Stimulated activated naive B cell treated with anti-CD40 and anti-IgM and Interleukin-4, amounts not matched to agents 10 μg/mL and 1 μg/mL and 100 μg/mL, for 72 hours (primary cell): ENCODE results near the gene E2F6.
"Not testable (repeated sequence)": the region's sequence is repeated elsewhere in the genome, so short reads cannot be mapped to it uniquely, and the experiment has no call there.

Experiments
- ATAC-seq, 2 donors: fragments of 150-1000 bp; cut with Tn5 transposase; replicated peaks; 2 replicates each; pipeline ENCODE4 v1.10.0; 2021; ENCODE audit warnings: moderate library complexity in 1 of 2
- DNase-seq: peaks from one replicate; pipeline ENCODE4 v3.0.0; 2021
- H3K27ac Mint-ChIP-seq: one replicate; pipeline ENCODE4 v1.8.0; 2022; ENCODE audit warnings: mild to moderate bottlenecking, mixed read lengths
- H3K27me3 Mint-ChIP-seq, 2 donors: one replicate each; pipeline ENCODE4 v1.8.0; 2022; ENCODE audit warnings: mixed read lengths in 2 of 2
- H3K36me3 Mint-ChIP-seq, 2 donors: one replicate each; pipeline ENCODE4 v1.8.0; 2022; ENCODE audit warnings: mixed read lengths in 2 of 2, mild to moderate bottlenecking in 1 of 2
- H3K4me1 Mint-ChIP-seq, 2 donors: one replicate each; pipeline ENCODE4 v1.8.0; 2022; ENCODE audit warnings: mixed read lengths in 2 of 2, mild to moderate bottlenecking in 1 of 2
- H3K4me3 Mint-ChIP-seq, 2 donors: one replicate each; pipeline ENCODE4 v1.8.0; 2022; ENCODE audit warnings: mild to moderate bottlenecking in 2 of 2, mixed read lengths in 2 of 2, moderate library complexity in 1 of 2
- H3K9me3 Mint-ChIP-seq, 2 donors: one replicate each; pipeline ENCODE4 v1.8.0; 2022; ENCODE audit warnings: mixed read lengths in 2 of 2, mild to moderate bottlenecking in 1 of 2

E2F6 gene

DNA sequence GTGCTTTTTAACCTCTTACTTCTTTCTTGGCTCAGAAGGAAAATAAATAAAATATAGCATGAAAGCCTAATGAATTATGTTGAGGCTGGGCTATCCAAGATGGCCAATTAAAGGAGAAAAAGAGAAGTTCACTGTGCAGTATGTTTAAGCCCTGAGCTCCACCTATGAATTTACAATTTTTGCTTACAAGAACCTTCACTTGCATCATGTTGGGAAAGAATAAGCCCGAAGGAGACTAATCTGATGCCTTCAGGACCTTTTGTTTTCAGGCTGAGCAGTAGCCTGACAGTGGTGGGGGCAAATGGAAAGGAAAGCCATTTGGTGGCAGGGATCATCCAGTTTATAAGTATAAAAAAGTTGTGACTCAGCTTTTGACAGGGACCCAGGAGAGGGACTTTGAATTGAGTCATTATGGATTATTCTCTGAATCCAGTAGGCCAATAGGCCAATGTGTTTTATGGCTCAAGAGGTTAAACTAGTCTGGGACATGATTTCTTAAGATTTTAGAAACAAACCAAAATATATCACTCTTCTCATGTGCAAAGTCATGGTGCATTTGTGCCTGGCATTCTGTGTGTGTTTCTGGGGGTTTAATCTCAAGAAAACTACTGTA, 56.9 kb downstream of the E2F6 start:
- H3K27ac Mint-ChIP-seq = no peak overlapping the region
- H3K4me3 Mint-ChIP-seq = no peak overlapping the region
- DNase-seq = no peak
- no peaks in the 10 kb centered on the region for H3K4me1 Mint-ChIP-seq
- H3K27me3 Mint-ChIP-seq = peaks cover 12 to 23% of the 10 kb centered on the region in 2 donors
- peaks cover 0 to 2% of the 10 kb centered on the region in 2 donors for H3K9me3 Mint-ChIP-seq
- no peak for ATAC-seq
- peaks cover 0 to 7% of the 10 kb centered on the region in 2 donors for H3K36me3 Mint-ChIP-seq

DNA sequence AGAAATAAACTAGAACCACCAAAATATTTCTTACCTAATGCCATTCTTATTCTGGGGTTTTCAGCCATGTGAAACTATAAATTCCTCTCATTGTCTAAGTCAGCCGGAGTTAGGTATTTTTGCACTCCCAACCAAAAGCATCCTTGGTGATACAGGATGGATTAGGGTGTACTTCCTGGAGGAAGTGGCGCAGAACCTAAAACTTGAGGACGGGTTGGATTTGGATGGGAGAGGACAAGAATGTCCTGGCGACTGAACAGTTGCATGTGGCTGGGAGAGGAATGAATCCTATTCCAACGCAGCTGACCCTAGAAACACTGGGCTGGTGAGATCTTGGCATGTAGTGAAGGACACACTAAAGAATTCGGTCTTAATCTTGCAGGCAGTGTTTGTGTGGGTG, 58.5 kb downstream of the E2F6 start:
- Mint-ChIP-seq H3K9me3 (peaks cover 0 to 2% of the 10 kb centered on the region in 2 donors), H3K27ac (no peak overlapping the region), H3K27me3 (peaks cover 4 to 10% of the 10 kb centered on the region in 2 donors), H3K4me3 (no peak overlapping the region), H3K4me1 (no peaks in the 10 kb centered on the region), H3K36me3 (no peaks in the 10 kb centered on the region)
- ATAC-seq (no peak), DNase-seq (no peak)

DNA sequence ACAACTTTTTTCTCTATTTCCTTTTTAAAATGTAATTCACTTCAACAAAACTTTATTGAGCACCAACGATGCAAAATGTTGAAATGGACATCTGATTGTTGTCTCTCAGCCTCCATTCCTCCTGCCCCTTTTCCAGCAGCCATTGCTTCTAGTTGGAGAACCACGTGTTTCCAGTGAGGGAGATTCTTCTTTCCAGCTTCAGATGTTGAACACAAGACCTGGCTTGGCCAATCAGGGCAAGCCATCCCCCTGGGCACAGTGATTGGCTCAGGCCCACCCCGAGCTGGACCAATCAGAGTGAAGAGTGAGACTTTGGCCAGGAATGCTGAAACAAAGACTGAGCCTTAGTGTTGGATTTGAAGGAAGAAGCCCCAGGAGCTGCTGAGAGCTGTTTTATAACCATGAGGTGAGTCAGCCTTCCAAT, 59.0 kb downstream of the E2F6 start:
- DNase-seq (no peak), ATAC-seq (no peak)
- no peak overlapping the region for H3K4me3 Mint-ChIP-seq
- peaks cover 0 to 4% of the 10 kb centered on the region in 2 donors for H3K9me3 Mint-ChIP-seq
- H3K36me3 Mint-ChIP-seq = no peaks in the 10 kb centered on the region
- H3K27me3 Mint-ChIP-seq = peaks cover 3 to 6% of the 10 kb centered on the region in 2 donors
- no peak overlapping the region for H3K27ac Mint-ChIP-seq
- no peaks in the 10 kb centered on the region for H3K4me1 Mint-ChIP-seq

- H3K36me3 Mint-ChIP-seq = no peaks in the 10 kb centered on the region
- H3K4me3 Mint-ChIP-seq = no peak overlapping the region
- peaks cover 0 to 4% of the 10 kb centered on the region in 2 donors for H3K9me3 Mint-ChIP-seq
- ATAC-seq (no peak), DNase-seq (no peak)
- H3K4me1 Mint-ChIP-seq = no peaks in the 10 kb centered on the region
- no peak overlapping the region for H3K27ac Mint-ChIP-seq
- H3K27me3 Mint-ChIP-seq = peaks cover 3 to 5% of the 10 kb centered on the region in 2 donors
Observed at GRCh38 chr2:11406267-11406957, 59.5 kb downstream of the E2F6 start.

GRCh38 chr2:11405599-11406266, 60.2 kb downstream of the E2F6 start:
- Mint-ChIP-seq H3K4me3 (no peak overlapping the region), H3K4me1 (no peaks in the 10 kb centered on the region), H3K27me3 (peaks cover 3 to 5% of the 10 kb centered on the region in 2 donors), H3K27ac (no peak overlapping the region), H3K9me3 (peaks cover 0 to 4% of the 10 kb centered on the region in 2 donors), H3K36me3 (no peaks in the 10 kb centered on the region)
- ATAC-seq = no peak
- no peak for DNase-seq

DNA sequence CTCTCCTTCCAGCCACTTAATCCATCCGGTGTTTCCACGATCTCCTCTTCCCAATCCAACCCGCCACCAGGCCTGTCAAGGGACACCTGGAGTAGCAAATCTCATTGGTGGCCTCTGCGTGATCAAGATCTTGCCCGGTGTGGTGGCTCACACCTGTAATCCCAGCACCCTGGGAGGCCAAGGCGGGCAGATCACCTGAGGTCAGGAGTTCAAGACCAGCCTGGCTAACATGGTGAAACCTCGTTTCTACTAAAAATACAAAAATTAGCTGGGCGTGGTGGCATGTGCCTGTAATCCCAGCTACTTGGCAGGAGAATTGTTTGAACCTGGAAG, 60.9 kb downstream of the E2F6 start:
- not testable (repeated sequence) for H3K9me3 Mint-ChIP-seq, H3K27me3 Mint-ChIP-seq, H3K4me3 Mint-ChIP-seq, H3K27ac Mint-ChIP-seq, H3K36me3 Mint-ChIP-seq, ATAC-seq, H3K4me1 Mint-ChIP-seq, DNase-seq

DNA sequence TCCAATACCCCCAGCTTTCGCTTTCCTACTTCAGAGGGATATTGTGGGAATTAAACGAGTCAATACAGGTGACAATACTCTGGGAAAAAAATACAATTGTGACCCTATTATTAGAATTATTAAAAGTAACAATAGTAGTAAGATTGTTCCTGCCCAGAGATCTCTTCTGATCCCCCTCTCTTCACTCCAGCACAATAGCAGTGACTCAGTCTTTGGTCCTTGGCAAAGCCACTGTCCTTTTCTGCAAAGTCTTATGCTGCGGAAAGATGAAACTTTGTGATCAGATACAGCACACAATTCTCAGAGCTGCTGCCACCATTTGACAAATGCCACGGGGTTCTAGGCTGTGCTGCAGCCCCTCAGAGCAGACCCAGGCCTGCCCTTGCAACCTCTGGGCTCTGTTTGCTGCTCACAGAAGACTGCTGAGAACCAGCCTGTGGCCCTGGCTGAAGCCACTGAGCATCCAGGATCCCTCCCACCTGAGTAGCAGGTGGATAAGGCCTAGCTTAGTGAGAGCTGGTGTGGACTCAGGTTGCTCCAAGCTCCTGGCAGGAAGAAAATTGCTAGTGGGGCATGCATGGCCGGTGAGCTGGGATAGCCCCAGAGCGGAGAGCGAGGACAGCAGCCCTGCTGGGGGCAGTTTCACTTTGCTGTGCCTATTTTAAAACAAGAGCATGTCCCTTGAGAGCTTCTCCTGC, 61.4 kb downstream of the E2F6 start:
- no peaks in the 10 kb centered on the region for H3K4me1 Mint-ChIP-seq
- no peak overlapping the region for H3K4me3 Mint-ChIP-seq
- H3K36me3 Mint-ChIP-seq = no peaks in the 10 kb centered on the region
- peaks cover 0 to 4% of the 10 kb centered on the region in 2 donors for H3K9me3 Mint-ChIP-seq
- H3K27me3 Mint-ChIP-seq = peaks cover 3 to 5% of the 10 kb centered on the region in 2 donors
- DNase-seq (no peak), ATAC-seq (no peak)
- H3K27ac Mint-ChIP-seq = no peak overlapping the region

DNA sequence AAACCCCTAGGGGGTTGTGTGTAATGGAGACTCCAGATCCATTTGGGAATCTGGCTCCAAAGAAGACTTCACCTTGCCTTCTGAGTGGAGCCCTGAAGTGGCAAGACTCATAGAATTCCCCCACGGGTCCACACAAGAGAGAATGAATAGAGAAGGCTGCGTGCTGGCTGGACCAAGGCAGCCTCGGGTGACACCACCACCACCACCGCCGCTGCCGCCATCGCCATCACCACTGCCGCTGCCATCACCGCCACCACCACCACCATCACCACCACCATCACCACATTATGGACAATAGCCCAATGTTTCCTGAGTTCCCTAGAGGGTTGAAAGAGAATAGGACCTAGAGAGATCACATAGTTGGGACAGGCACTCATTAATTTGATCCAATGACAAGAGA, 63.5 kb downstream of the E2F6 start:
- no peak overlapping the region for H3K27ac Mint-ChIP-seq
- peaks cover 0 to 4% of the 10 kb centered on the region in 2 donors for H3K9me3 Mint-ChIP-seq
- no peak for DNase-seq
- H3K4me1 Mint-ChIP-seq = no peaks in the 10 kb centered on the region
- no peak overlapping the region for H3K4me3 Mint-ChIP-seq
- no peak for ATAC-seq
- peaks cover 0 to 13% of the 10 kb centered on the region in 2 donors for H3K27me3 Mint-ChIP-seq
- no peaks in the 10 kb centered on the region for H3K36me3 Mint-ChIP-seq

- H3K9me3 Mint-ChIP-seq = peaks cover 0 to 3% of the 10 kb centered on the region in 2 donors
- no peaks in the 10 kb centered on the region for H3K4me1 Mint-ChIP-seq
- DNase-seq (no peak), ATAC-seq (no peak)
- H3K27me3 Mint-ChIP-seq = peaks cover 0 to 8% of the 10 kb centered on the region in 2 donors
- H3K4me3 Mint-ChIP-seq = no peak overlapping the region
- H3K27ac Mint-ChIP-seq = no peak overlapping the region
- H3K36me3 Mint-ChIP-seq = no peaks in the 10 kb centered on the region
Observed at GRCh38 chr2:11399438-11399762, 66.6 kb downstream of the E2F6 start.

GRCh38 chr2:11398750-11399437, 67.1 kb downstream of the E2F6 start:
- no peak for DNase-seq

DNA sequence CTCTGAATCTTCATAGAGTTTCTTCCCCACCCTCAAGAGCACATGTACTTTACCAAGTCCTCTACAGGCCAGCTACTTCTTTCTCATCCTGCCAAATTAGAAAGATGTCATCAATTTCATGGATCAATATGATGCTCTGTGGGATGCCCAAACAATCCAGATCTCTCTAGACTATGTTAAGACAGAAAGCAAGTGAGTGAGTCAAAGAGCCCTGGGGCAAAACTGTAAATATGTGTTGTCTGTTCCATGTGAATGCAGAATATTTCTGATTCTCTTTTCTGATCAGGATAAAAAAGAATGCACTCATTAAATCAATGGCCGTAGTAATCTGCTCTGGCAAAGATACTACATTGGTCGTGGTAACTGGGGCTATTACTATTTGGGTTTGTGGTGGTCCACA, 68.4 kb downstream of the E2F6 start:
- no peaks in the 10 kb centered on the region for H3K36me3 Mint-ChIP-seq
- no peak for DNase-seq
- no peak for ATAC-seq
- H3K4me1 Mint-ChIP-seq = no peaks in the 10 kb centered on the region
- peaks cover 0 to 8% of the 10 kb centered on the region in 2 donors for H3K27me3 Mint-ChIP-seq
- no peak overlapping the region for H3K27ac Mint-ChIP-seq
- no peak overlapping the region for H3K4me3 Mint-ChIP-seq
- peaks cover 0 to 3% of the 10 kb centered on the region in 2 donors for H3K9me3 Mint-ChIP-seq

More at GRCh38 chr2:11398750-11399437, 67.1 kb downstream of the E2F6 start:
- ATAC-seq = no peak
- Mint-ChIP-seq H3K27ac (no peak overlapping the region), H3K27me3 (peaks cover 0 to 8% of the 10 kb centered on the region in 2 donors), H3K4me1 (no peaks in the 10 kb centered on the region), H3K9me3 (peaks cover 0 to 3% of the 10 kb centered on the region in 2 donors), H3K4me3 (no peak overlapping the region), H3K36me3 (no peaks in the 10 kb centered on the region)

DNA sequence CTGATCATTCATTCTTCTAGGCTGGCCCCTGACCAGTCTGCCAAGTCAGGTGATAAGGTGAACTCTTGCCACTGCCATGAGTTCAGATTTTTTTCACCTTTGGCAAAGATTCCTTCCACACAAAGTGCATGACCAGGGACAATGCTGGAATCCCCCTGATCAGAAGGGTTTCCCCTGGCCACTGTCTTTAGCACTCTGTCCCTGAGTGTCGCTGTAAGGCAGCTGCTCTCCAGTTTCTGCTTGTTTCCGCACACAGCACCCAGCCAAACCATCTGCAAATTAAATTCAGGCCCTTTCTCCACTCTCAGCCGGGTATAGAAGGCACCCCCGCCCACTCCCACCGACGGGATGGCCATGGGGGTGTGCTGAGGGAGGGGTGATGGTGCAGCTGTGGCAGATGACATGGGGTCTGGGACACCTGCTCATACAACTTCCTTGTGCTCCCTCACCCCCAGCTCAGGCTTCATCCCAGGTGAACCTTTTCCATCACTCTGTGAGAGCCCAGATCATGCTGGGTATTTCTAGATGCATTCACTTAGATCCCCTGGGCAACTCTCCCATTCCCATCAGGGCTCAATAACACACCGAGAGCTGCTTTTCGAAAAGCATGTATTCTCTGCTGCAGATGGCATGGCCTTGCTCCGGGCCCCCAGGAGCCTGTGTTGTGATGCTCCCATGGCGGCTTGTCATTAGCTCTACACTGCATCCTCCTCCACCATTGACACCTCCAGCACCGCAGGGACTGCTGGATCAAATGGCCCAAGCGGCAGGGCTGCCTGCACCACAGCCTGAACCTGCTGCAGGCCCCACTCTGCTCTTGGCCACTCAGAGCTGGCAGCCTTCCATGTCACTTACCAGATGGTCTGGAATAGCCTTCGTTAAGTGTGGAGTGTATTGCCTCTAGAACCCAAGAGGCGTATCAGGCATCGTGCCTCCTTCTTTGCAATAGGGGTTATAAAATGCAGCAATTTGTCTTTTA, 69.2 kb downstream of the E2F6 start:
- no peak for ATAC-seq
- no peaks in the 10 kb centered on the region for H3K4me1 Mint-ChIP-seq
- no peaks in the 10 kb centered on the region for H3K36me3 Mint-ChIP-seq
- peaks cover 0 to 8% of the 10 kb centered on the region in 2 donors for H3K27me3 Mint-ChIP-seq
- H3K9me3 Mint-ChIP-seq = no peaks in the 10 kb centered on the region
- no peak for DNase-seq
- no peak overlapping the region for H3K27ac Mint-ChIP-seq
- H3K4me3 Mint-ChIP-seq = no peak overlapping the region

DNA sequence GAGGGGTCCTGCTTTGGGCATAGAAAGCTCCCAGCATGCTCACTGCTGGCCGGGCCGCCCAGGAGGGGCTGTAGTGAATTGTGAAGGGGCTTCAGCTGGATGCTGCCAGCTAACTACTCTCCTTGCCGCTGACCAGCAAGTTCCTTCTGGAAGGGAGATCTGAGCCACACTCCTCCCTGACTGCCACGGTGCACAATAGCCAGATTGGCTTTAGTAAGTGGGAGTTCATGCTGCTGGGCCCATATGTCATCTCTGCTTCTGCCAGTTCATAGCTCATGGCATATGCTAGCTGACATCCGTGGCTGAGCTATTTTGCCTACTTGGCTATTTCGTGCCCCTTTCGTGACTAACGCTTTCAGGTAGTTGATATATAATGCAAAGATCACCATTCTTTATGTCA, 69.9 kb downstream of the E2F6 start:
- Mint-ChIP-seq H3K27me3 (peaks cover 4 to 13% of the 10 kb centered on the region in 2 donors), H3K36me3 (no peaks in the 10 kb centered on the region), H3K4me1 (no peaks in the 10 kb centered on the region), H3K9me3 (no peaks in the 10 kb centered on the region), H3K27ac (no peak overlapping the region), H3K4me3 (no peak overlapping the region)
- DNase-seq (no peak), ATAC-seq (no peak)
